Measurements from ENCODE around the gene DNMT1. TPM values are rescaled to one million over a fixed set of nuclear protein-coding genes. Genes with fewer than 3 reads are reported as not detected.
A peak's percentile ranks its signal among the peaks of the same experiment; 100 is the strongest.

DNMT1 gene
- total and polyA plus RNA-seq, 5 experiments from 2014 or later: 93.7 to 231 (median 146) TPM

GRCh38 chr19:10137751-10138682 is 56.7 kb downstream of the DNMT1 start:
- H3K27ac Mint-ChIP-seq: peak overlapping the region in 3 of 10 donors; percentile 25 to 65 (median 35)
- no peak overlapping the region for H3K4me3 Mint-ChIP-seq
- no peaks in the 10 kb centered on the region for H3K27me3 Mint-ChIP-seq
- ATAC-seq (no peak), DNase-seq (no peak)
- peaks cover 4 to 72% (median 21%) of the 10 kb centered on the region in 3 donors for H3K36me3 Mint-ChIP-seq
- POLR2A ChIA-PET: interaction anchor here (0.6 to 9.5 kb wide), 6 partner anchors 19 to 42 kb away, joined by 3 to 116 read pairs (median 4); partner anchors contain the start of gene EIF3G
- peaks cover 6 to 41% (median 22%) of the 10 kb centered on the region in 4 donors for H3K4me1 Mint-ChIP-seq
- no peaks in the 10 kb centered on the region for H3K9me3 Mint-ChIP-seq

GRCh38 chr19:10136936-10137335 is 57.8 kb downstream of the DNMT1 start:
- Mint-ChIP-seq H3K27ac (peak overlapping the region in 6 of 10 donors; percentile 4 to 78 (median 56)), H3K9me3 (no peaks in the 10 kb centered on the region), H3K4me1 (peaks cover 4 to 32% (median 13%) of the 10 kb centered on the region in 4 donors), H3K4me3 (no peak overlapping the region), H3K27me3 (no peaks in the 10 kb centered on the region), H3K36me3 (peaks cover 0 to 80% (median 24%) of the 10 kb centered on the region in 3 donors)
- ATAC-seq: no peak
- POLR2A ChIA-PET: interaction anchor here (0.6 to 9.5 kb wide), 5 partner anchors 18 to 490 kb away, joined by 3 to 116 read pairs (median 4); partner anchors contain the start of gene EIF3G
- no peak for DNase-seq

- no peaks in the 10 kb centered on the region for H3K9me3 Mint-ChIP-seq
- H3K27me3 Mint-ChIP-seq: no peaks in the 10 kb centered on the region
- H3K4me1 Mint-ChIP-seq: peaks cover 0 to 20% (median 3%) of the 10 kb centered on the region in 4 donors
- peak overlapping the region in 3 of 10 donors; percentile 68 to 76 (median 70) for H3K27ac Mint-ChIP-seq
- POLR2A ChIA-PET: interaction anchor here (1.0 to 9.5 kb wide), 3 partner anchors 9 to 28 kb away, joined by 3 to 116 read pairs (median 3); partner anchors contain the start of gene EIF3G
- no peak overlapping the region for H3K4me3 Mint-ChIP-seq
- no peak for ATAC-seq
- H3K36me3 Mint-ChIP-seq: peaks cover 0 to 82% (median 17%) of the 10 kb centered on the region in 3 donors
- no peak for DNase-seq
Measured at GRCh38 chr19:10135551-10136334, 59.0 kb downstream of the DNMT1 start.

DNA sequence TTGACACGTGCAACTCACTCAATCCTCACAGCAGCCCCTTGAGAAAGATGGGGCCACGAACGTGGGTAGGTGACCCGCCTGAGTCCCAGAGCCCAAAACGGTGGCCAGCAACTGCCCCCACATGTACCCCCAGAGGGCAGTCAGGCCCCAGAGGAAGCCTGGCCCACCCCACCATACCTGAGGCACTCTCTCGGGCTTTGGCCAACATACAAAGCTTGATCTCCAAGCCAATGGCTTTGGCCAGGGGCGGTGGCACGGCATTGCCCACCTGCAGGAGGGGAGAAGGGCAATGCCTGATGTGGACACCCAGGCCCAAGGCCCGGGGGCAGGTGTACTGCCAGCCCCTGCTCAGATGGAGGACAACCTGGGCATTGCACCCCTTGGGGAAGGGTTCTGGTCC is 60.7 kb downstream of the DNMT1 start:
- H3K36me3 Mint-ChIP-seq: peaks cover 0 to 72% (median 11%) of the 10 kb centered on the region in 3 donors
- DNase-seq: no peak

DNA sequence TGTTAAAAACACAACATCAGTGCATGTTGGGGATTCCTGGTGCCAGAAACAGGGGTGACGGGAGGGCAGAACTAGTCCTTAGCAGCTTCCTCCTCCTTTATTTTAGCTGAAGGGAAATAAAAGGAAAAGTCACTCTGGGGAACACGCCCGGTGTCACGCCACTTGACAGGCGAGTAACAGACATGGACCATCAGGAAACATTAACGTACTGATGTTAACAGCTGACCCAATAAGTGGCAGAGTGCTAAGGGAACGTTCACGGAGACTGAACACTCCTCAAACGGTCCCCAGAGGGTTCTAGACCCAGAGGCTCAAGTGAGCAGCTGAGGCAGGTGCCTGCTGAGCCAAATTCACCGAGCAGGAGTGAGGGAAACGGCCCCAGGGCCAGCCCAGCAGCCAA is 61.2 kb downstream of the DNMT1 start:
- H3K4me3 Mint-ChIP-seq: no peak overlapping the region
- H3K36me3 Mint-ChIP-seq: peaks cover 0 to 67% (median 10%) of the 10 kb centered on the region in 3 donors
- no peaks in the 10 kb centered on the region for H3K27me3 Mint-ChIP-seq
- no peaks in the 10 kb centered on the region for H3K9me3 Mint-ChIP-seq
- H3K27ac Mint-ChIP-seq: peak overlapping the region in 2 of 10 donors; percentile 11 to 35
- POLR2A ChIA-PET: interaction anchor here (0.5 to 3.8 kb wide), 3 partner anchors 10 to 31 kb away, joined by 4 to 23 read pairs (median 4); partner anchors contain the start of gene ANGPTL6
- ATAC-seq (no peak), DNase-seq (no peak)
- H3K4me1 Mint-ChIP-seq: peaks cover 0 to 6% (median 2%) of the 10 kb centered on the region in 4 donors

More for the DNA sequence above, 60.7 kb downstream of the DNMT1 start:
- no peak for ATAC-seq
- Mint-ChIP-seq H3K4me1 (peaks cover 0 to 10% (median 2%) of the 10 kb centered on the region in 4 donors), H3K27me3 (no peaks in the 10 kb centered on the region), H3K9me3 (no peaks in the 10 kb centered on the region), H3K27ac (no peak overlapping the region), H3K4me3 (no peak overlapping the region)
- POLR2A ChIA-PET: interaction anchor here (0.5 to 3.8 kb wide), 2 partner anchors 9 to 32 kb away, joined by 4 to 23 read pairs; partner anchors contain the start of gene ANGPTL6

DNA sequence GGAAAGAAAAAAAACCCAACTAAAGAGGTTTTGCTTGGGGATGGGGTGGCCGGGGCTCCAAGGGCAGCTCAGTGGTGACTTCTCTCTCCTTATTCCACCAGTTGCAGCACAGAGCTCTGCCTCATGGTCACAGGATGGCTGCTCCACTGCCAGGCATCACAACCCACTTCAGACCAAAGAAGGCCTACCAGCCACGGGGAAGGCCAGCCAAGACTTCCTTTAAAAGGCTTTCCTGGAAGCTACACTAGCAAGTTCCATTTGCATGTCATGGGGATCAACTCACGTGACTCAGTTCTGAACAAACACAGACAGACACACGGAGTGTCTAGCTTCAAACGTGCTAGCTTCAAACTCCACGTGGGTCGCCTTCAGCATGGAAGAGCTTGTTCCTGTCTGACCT is 61.8 kb downstream of the DNMT1 start:
- no peaks in the 10 kb centered on the region for H3K27me3 Mint-ChIP-seq
- no peaks in the 10 kb centered on the region for H3K9me3 Mint-ChIP-seq
- no peak for ATAC-seq
- peaks cover 0 to 64% (median 9%) of the 10 kb centered on the region in 3 donors for H3K36me3 Mint-ChIP-seq
- POLR2A ChIA-PET: interaction anchor here (0.5 to 3.8 kb wide), 7 partner anchors 9 to 1682 kb away, joined by 3 to 23 read pairs (median 4); partner anchors contain the start of gene PPAN
- no peak overlapping the region for H3K4me3 Mint-ChIP-seq
- H3K27ac Mint-ChIP-seq: peak overlapping the region in 5 of 10 donors; percentile 26 to 71 (median 65)
- no peak for DNase-seq
- H3K4me1 Mint-ChIP-seq: peaks cover 0 to 5% (median 2%) of the 10 kb centered on the region in 4 donors

DNA sequence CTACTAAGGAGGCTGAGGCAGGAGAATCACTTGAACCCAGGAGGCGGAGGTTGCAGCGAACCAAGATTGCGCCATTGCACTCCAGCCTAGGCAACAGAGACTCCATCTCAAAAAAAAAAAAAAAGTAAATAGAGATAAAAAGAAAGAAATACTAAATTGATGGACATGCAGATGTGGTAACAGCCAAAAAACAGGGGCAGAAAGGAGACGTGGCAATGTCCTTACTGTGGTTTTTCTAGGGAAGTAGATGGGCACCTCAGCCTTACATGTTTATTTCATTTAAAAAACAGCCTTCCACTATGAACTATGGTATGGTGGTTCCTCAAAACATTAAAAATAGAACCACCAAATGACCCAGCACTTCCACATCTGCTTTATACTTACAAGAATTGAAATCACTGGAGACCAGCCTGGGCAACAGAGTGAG is 68.5 kb downstream of the DNMT1 start:
- H3K27ac Mint-ChIP-seq: peak overlapping the region in 3 of 10 donors; percentile 31 to 56 (median 56)
- no peaks in the 10 kb centered on the region for H3K9me3 Mint-ChIP-seq
- no peak for ATAC-seq
- DNase-seq: no peak
- no peak overlapping the region for H3K4me3 Mint-ChIP-seq
- peaks cover 0 to 12% (median 3%) of the 10 kb centered on the region in 3 donors for H3K36me3 Mint-ChIP-seq
- peaks cover 0 to 4% (median 3%) of the 10 kb centered on the region in 4 donors for H3K4me1 Mint-ChIP-seq
- H3K27me3 Mint-ChIP-seq: no peaks in the 10 kb centered on the region
- POLR2A ChIA-PET: interaction anchor here (0.7 kb wide), 1 partner anchor 38 kb away, joined by 3 read pairs; no protein-coding TSS in a partner anchor

GRCh38 chr19:10124429-10124828 is 70.3 kb downstream of the DNMT1 start:
- POLR2A ChIA-PET: interaction anchor here (0.7 to 12.3 kb wide), 3 partner anchors 8 to 99 kb away, joined by 3 to 116 read pairs (median 4); no protein-coding TSS in a partner anchor
- no peaks in the 10 kb centered on the region for H3K27me3 Mint-ChIP-seq

DNA sequence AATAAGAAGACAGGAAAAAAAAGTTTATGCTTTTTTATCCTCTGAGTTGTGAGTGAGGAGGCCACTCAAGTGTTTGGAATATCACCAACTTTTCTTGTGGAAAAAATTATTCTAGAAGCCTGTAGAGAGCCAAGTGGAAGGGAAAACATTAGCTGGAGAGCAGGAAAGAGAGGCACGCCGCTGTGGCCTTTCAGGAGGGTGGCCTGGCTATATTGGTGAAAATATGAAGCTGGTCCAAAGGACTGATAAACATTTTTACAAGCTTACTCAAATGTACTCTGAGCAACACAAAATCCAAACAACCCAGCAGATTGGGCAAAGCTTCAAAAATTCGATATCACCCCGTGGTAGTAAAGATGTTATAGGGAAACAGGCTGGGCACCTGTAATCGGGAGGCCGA is 72.7 kb downstream of the DNMT1 start:
- no peaks in the 10 kb centered on the region for H3K9me3 Mint-ChIP-seq
- ATAC-seq: no peak

More at GRCh38 chr19:10124429-10124828, 70.3 kb downstream of the DNMT1 start:
- Mint-ChIP-seq H3K4me3 (no peak overlapping the region), H3K9me3 (no peaks in the 10 kb centered on the region), H3K36me3 (peaks cover 0 to 6% (median 3%) of the 10 kb centered on the region in 3 donors), H3K4me1 (peaks cover 4 to 11% (median 9%) of the 10 kb centered on the region in 4 donors), H3K27ac (peak overlapping the region in 2 of 10 donors; percentile 24 to 75)
- DNase-seq: no peak
- no peak for ATAC-seq

DNA sequence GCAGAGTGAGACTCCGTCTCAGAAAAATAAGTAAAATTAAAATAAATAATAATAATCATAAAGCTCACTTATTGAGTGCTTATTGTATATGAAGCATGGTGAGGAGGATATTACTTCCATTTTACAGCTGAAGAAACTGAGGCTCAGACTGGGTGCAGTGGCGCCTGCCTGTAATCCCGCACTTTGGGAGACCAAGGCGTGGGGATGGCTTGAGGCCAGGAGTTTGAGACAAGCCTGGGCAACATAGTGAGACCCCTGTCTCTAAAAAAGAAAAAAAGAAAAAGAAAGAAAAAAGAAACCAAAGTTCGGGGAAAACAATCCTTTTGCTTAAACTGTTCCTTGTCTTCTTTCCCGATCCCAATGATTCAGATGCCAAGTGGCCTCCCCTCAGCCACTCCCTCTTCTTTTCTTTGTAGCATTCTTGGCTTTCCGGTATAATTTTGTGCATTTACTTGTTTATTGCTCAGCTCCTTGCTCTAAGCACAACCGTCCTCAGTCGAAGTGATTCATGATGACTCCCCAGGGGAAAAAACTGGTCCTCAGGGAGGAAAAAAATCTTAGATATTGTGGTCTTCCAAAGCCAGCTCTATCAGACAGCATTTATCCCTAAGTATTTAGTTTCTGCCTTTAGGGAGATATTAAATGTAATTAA is 74.1 kb downstream of the DNMT1 start:
- Mint-ChIP-seq H3K27ac (no peak overlapping the region), H3K36me3 (peaks cover 0 to 26% (median 11%) of the 10 kb centered on the region in 3 donors), H3K4me3 (peak overlapping the region in 3 of 10 donors; percentile 26 to 57 (median 39)), H3K4me1 (peaks cover 8 to 40% (median 22%) of the 10 kb centered on the region in 4 donors), H3K27me3 (no peaks in the 10 kb centered on the region), H3K9me3 (no peaks in the 10 kb centered on the region)
- ATAC-seq: no peak
- no peak for DNase-seq
- POLR2A ChIA-PET: interaction anchor here (0.7 to 12.3 kb wide), 6 partner anchors 15 to 308 kb away, joined by 3 to 116 read pairs (median 53); partner anchors contain the start of genes ANGPTL6 and PPAN

More for the DNA sequence above, 72.7 kb downstream of the DNMT1 start:
- Mint-ChIP-seq H3K36me3 (peaks cover 0 to 14% (median 8%) of the 10 kb centered on the region in 3 donors), H3K4me3 (no peak overlapping the region), H3K27ac (peak overlapping the region in 1 of 10 donors; percentile 15), H3K4me1 (peaks cover 6 to 33% (median 21%) of the 10 kb centered on the region in 4 donors), H3K27me3 (no peaks in the 10 kb centered on the region)
- POLR2A ChIA-PET: interaction anchor here (0.6 to 12.3 kb wide), 5 partner anchors 9 to 72 kb away, joined by 3 to 116 read pairs (median 4); partner anchors contain the start of gene PPAN
- no peak for DNase-seq

DNA sequence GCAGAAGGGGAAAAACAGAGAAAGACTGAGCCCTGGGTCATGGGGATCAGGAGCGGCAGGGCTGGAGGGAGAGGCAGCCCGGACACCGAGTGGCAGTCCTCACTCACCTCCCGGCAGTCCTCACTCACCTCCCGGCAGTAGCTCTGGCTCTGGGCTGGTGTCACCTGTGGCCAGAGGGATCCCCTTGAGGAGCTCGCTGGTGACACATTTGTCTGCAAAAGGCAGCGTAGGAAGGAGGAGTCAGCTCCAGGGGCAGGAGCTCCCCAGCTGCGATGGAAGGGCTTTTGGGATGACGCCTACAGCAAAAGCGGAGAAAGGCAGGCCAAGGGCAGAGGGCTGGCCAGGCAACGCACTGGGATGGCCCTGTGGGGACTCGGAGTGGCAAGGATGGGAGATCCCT is 75.8 kb downstream of the DNMT1 start:
- no peaks in the 10 kb centered on the region for H3K9me3 Mint-ChIP-seq
- peaks cover 0 to 34% (median 8%) of the 10 kb centered on the region in 3 donors for H3K36me3 Mint-ChIP-seq
- no peaks in the 10 kb centered on the region for H3K27me3 Mint-ChIP-seq
- H3K27ac Mint-ChIP-seq: peak overlapping the region; percentile 86 to 96 (median 94)
- no peak for DNase-seq
- H3K4me1 Mint-ChIP-seq: peaks cover 9 to 44% (median 26%) of the 10 kb centered on the region in 4 donors
- POLR2A ChIA-PET: interaction anchor here (0.6 to 12.3 kb wide), 4 partner anchors 13 to 75 kb away, joined by 3 to 116 read pairs (median 102); partner anchors contain the start of genes ANGPTL6 and PPAN
- H3K4me3 Mint-ChIP-seq: peak overlapping the region; percentile 90 to 97 (median 93)
- ATAC-seq: no peak

All from naive thymus-derived CD8-positive, alpha-beta T cell (primary cell).